GM12801 (cell line): ENCODE data around the gene RAB12.

ENCODE experiments used
- CTCF ChIP-seq: IDR thresholded peaks from one replicate; pipeline ENCODE4 v1.5.1; 2011; ENCODE audit warnings: control low read depth; ENCODE audit not compliant: insufficient read length; ENCODE audit errors: extremely low read depth

Gene RAB12

GRCh38 chr18:8657873-8658470 is 48.7 kb downstream of the RAB12 start:
- TF ChIP-seq CTCF = no peak

GRCh38 chr18:8658858-8659485 is 49.7 kb downstream of the RAB12 start:
- no peak for TF ChIP-seq CTCF

GRCh38 chr18:8659609-8660242 is 50.5 kb downstream of the RAB12 start:
- TF ChIP-seq CTCF = no peak

DNA sequence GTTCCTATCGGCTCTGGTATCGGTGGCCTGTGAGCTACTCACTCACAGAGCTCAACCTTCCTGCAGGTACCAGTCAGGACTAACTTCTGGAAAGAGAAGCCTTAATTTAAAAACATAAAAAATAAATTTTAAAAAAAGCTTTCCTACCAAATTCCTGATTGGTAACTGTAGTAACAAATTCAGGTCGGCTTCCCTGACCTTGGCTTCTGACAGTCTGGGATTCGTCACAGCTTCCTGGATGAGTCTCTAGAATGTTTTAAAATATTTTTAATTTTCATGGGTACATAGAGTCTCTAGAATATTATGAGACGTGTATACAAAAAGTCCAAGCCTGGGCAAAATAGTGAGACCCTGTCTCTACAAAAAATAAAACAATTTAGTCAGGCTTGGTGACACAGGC is 51.1 kb downstream of the RAB12 start:
- no peak for TF ChIP-seq CTCF

GRCh38 chr18:8661754-8662559 is 52.7 kb downstream of the RAB12 start:
- no peak for TF ChIP-seq CTCF

GRCh38 chr18:8662560-8663255 is 53.5 kb downstream of the RAB12 start:
- TF ChIP-seq CTCF = no peak

DNA sequence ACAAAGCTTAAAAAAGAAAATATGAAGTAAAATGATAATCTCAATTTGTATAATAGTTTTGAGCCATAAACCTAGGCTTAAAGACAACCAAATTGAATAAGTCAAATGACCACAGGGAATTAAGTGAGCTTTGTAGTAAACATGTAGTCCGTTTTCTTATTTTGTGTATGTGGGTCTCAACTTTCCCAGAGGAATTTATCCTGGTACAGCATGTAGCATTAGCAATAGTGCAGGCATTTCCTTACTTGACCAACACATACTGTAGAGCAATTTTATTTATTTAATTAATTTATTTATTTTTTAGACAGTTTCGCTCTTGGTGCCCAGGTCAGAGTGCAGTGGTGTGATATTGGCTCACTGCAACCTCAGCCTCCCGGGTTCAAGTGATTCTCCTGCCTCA is 58.6 kb downstream of the RAB12 start:
- TF ChIP-seq CTCF = no peak
